D721Med (cell line): ENCODE results near the gene COL6A3.

Experiments used
- DNase-seq: peaks from one replicate; pipeline ENCODE4 v3.0.0; 2011; ENCODE audit warnings: low spot score; ENCODE audit not compliant: insufficient read length
- FAIRE-seq: peaks from 2 replicates; lab custom pipeline; 2011; peaks lifted over from hg19 to GRCh38; lab: Jason Lieb, UNC
- TF ChIP-seq, protein P1 (sequence below): IDR thresholded peaks from 2 replicates; pipeline ENCODE4 v1.5.1; 2012; ENCODE audit warnings: mild to moderate bottlenecking, control low read depth; ENCODE audit not compliant: insufficient read depth; ENCODE audit errors: missing control alignments

Gene COL6A3

DNA sequence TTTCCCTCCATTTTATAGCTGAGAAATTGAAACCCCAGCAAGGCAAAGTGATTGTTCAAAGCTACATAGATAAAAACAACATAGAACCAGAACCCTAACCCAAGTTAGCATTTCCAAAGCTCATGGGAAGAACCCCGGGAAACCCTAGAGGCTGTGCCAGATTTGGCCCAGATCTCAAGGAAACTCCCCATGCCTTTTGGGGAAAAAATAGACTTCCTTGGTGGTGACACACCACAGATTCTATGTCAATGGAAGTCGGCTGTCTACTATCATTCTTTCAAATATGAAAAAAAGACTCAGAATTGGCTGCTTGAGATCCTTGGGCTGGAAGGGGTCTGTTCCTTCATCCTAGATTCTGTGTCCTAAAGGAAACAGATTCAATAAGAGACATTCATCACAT, 8.4 kb downstream of the COL6A3 start:
- FAIRE-seq (no peak), DNase-seq (no peak)
- TF ChIP-seq, protein P1, sequence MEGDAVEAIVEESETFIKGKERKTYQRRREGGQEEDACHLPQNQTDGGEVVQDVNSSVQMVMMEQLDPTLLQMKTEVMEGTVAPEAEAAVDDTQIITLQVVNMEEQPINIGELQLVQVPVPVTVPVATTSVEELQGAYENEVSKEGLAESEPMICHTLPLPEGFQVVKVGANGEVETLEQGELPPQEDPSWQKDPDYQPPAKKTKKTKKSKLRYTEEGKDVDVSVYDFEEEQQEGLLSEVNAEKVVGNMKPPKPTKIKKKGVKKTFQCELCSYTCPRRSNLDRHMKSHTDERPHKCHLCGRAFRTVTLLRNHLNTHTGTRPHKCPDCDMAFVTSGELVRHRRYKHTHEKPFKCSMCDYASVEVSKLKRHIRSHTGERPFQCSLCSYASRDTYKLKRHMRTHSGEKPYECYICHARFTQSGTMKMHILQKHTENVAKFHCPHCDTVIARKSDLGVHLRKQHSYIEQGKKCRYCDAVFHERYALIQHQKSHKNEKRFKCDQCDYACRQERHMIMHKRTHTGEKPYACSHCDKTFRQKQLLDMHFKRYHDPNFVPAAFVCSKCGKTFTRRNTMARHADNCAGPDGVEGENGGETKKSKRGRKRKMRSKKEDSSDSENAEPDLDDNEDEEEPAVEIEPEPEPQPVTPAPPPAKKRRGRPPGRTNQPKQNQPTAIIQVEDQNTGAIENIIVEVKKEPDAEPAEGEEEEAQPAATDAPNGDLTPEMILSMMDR: no peak

DNA sequence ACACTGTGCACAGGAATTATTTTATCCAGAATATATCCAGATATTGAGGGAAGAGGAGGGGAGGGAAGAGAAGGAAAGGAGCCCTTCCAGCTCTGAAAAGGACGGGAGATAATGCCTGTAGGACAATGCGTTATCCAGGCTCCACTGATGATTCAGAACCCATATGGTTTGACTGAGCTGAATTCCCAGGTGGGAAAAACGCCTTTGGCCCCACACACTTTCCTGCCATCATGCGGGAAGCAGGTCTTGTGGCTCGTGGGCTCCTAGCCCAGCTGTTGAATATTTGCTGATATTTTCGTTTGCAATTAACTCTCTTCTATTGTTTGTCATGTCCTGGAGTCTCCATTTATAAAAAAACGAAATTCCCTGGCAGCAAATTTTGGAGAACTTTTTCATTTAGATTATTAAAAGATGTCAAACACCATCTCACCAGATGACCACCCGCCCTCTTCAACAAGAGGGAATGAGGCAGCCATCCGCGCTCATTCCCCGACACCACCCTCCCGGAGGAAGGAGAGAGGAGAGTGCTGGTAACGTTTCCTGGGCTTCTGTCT, 8.9 kb downstream of the COL6A3 start:
- FAIRE-seq (no peak), DNase-seq (no peak)
- TF ChIP-seq, protein P1: no peak

DNA sequence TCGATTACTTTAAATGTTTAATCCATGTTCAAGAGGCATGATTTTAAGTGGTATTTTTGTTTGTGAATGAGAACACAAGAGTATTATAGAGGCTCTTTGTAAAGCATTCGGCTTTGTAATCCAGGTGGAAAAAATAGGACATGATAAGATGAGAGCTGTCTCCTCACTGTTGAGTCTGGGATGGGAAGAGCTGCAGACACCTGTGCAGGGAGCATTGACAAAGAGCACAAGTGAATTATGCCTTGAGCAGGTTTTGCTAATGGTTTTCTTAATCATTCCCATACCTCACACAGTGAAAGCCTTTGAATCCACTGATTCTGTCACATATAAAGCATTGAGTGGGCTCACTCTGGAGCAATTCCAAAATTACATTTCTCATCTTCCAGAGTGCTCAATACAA, 9.6 kb downstream of the COL6A3 start:
- DNase-seq (no peak), FAIRE-seq (no peak)
- TF ChIP-seq, protein P1: no peak

DNA sequence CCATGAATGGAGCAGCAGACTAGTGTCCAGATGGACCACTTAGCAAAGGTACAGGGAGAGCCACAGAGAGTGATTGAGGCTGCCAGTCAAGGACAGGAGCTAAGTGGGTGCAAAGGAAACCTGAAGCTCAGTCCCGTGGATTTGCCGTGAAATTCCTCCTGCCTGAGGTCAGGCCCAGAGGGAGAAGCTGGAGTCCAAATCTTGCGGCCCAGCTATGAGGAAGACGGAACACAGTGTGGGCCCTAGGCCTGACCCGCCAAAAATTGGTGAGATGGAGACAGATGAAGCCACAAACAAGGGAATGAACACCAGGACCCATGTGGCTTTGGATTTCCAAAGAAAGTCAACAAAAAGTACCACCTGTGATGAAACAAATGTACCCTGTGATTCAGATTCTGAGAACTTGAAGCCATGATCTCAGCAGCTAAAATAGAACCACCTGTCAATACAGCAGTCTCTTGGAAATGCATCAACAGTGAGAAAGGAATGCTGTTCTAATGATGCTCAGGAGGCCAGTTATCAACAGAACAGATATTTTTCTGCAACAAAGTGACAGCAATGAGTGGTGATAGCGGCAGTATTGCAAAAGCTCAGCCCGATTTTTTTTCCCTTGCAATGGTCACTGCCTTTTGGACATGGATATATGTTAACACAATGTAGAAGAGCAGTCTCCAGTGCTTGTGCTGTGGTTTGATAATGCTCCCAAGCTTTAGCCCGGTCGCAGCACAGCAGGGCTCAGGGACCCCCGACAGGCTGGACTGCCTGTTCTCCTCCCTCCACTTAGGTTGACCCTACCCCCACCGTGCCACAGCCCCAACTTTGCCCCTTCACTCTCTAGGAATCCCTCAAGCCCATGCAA, 10.7 kb downstream of the COL6A3 start:
- TF ChIP-seq, protein P1: no peak
- DNase-seq (no peak), FAIRE-seq (no peak)

DNA sequence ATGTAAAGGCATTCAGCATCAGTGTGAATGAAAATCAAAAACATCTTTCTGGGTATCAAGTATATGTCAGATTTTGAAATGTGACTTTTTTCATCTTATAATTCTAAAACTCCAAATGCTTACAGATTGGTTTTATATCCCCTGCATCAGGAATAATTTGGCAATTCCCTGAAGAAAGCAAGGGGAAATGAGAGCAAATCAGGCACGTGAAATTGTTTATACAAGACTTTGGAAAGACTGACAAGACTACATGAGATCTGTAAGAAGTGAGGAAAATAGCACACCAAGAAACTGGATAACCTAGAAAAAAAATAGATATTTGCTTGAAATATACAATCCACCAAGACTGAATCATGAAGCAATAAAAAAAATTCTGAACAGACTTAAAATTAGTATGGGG, 13.8 kb downstream of the COL6A3 start:
- DNase-seq (no peak), FAIRE-seq (no peak)
- TF ChIP-seq, protein P1: no peak

DNA sequence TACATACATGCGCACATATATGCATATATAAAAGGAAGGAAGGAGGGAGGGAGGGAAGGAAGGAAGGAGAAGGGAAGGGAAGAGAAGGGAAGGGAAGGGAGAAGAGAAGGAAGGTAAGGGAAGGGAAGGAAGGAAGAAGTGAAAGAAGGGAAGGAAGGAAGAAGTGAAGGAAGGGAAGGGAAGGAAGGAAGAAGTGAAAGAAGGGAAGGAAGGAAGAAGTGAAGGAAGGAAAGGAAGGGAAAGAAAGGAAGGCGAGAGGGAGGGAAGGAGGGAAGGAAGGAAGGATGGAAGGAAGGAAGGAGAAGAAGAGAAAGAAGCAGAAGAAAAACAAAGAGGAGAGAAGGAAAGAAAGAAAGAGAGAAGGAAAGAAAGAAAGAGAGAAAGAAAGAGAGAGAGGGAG, 16.9 kb downstream of the COL6A3 start:
- TF ChIP-seq, protein P1: no peak
- FAIRE-seq: no peak
- DNase-seq: no peak

DNA sequence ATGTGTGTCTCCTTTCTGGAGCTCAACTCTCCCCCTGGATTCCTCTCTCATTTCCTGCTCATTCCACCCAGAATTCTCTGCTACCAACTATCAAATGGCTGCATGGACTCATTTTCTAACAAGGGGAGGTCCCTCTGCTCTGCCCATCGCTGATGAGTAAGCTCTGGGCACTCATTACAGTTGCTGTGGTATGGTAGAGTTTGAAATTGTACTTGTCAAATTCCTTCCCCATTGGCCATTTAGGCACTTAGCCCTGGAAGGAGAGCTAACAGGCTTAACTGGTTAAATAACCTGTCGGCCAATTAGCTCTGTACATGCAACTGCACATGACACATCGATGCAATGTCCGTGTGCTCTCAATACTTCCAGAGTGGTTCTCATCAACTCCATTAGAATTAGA, 20.4 kb downstream of the COL6A3 start:
- DNase-seq (no peak), FAIRE-seq (no peak)
- TF ChIP-seq, protein P1: no peak
